HepG2 (cell line): ENCODE measurements around the gene ACAA2. TPM values are rescaled to one million over a fixed set of nuclear protein-coding genes. Genes with fewer than 3 reads are reported as not detected.
"Not testable (repeated sequence)": the region's sequence is repeated elsewhere in the genome, so short reads cannot be mapped to it uniquely, and the experiment has no call there.

Experiments
- ATAC-seq: fragments of 200-7000 bp; cut with Tn5 transposase; 3 replicates; pipeline ENCODE4 v1.9.1; 2020; ENCODE audit warnings: mild to moderate bottlenecking, moderate library complexity
- BruUV-seq: library from RNA; stranded (reverse); fragments of 400-500 nt; replicated peaks from 2 replicates; lab custom pipeline; 2021; lab: Mats Ljungman, UMichigan
- CTCF ChIA-PET: fragments of 300-600 bp; formaldehyde crosslinking; extraction: SDS; loops from one replicate; lab custom pipeline; 2021; ENCODE audit warnings: low total read pairs, inconsistent platforms, low intra/inter-chr PET ratio; lab: Yijun Ruan, JAX
- POLR2A ChIA-PET: fragments of 350-600 bp; sonication (Branson Sonifier 250); formaldehyde crosslinking; loops from one replicate; lab custom pipeline; 2020; ENCODE audit warnings: antibody characterized with exemption, inconsistent platforms; lab: Yijun Ruan, JAX
- DNase-seq: peaks from one replicate; pipeline ENCODE4 v3.0.0-alpha.2; 2015; ENCODE audit warnings: low spot score
- FAIRE-seq: peaks from 3 replicates; lab custom pipeline; 2011; peaks lifted over from hg19 to GRCh38; lab: Jason Lieb, UNC
- H2AFZ ChIP-seq: one replicate; pipeline ENCODE4 v1.6.1; 2011; ENCODE audit warnings: low read length, inconsistent platforms
- H3K27ac ChIP-seq: fragments of 300-600 bp; 3 replicates; pipeline ENCODE4 v1.8.0; 2011; ENCODE audit warnings: mixed run types, mild to moderate bottlenecking, mixed read lengths, low read length, inconsistent platforms; ENCODE audit not compliant: insufficient read depth; ENCODE audit errors: extremely low read length
- H3K27me3 ChIP-seq, 2 experiments: fragments of 200-600 bp in 1 of 2; 2 replicates in 1 of 2; 3 replicates in 1 of 2; pipeline versions ENCODE4 v1.6.0 to v1.8.0; 2011; ENCODE audit warnings: low read length in 2 of 2, mild to moderate bottlenecking in 2 of 2, moderate library complexity in 2 of 2, inconsistent platforms in 1 of 2; ENCODE audit not compliant: insufficient read depth in 2 of 2, control insufficient read depth in 1 of 2
- H3K36me3 ChIP-seq, 2 experiments: fragments of 200-600 bp in 1 of 2; replicated peaks in 1 of 2; 2 replicates in 1 of 2; 3 replicates in 1 of 2; pipeline versions ENCODE4 v1.5.1 to v1.8.0; 2011; ENCODE audit warnings: low read length in 2 of 2, inconsistent platforms in 1 of 2; ENCODE audit not compliant: insufficient read depth in 2 of 2, control insufficient read depth in 1 of 2
- H3K4me1 ChIP-seq: 2 replicates; pipeline ENCODE4 v1.5.1; 2012; ENCODE audit warnings: low read length, inconsistent platforms; ENCODE audit not compliant: insufficient read depth
- H3K4me2 ChIP-seq: 2 replicates; pipeline ENCODE4 v1.6.0; 2011; ENCODE audit warnings: low read depth, low read length, inconsistent platforms
- H3K4me3 ChIP-seq, 3 experiments: fragments of 200-600 bp in 1 of 3; sonication (generic), shearing (Covaris generic) in 1 of 3; replicated peaks in 1 of 3; 2 replicates each; pipeline ENCODE4 v1.5.1; 2011 to 2016; ENCODE audit warnings: low read length in 3 of 3, inconsistent platforms in 2 of 3, low read depth in 2 of 3, mild to moderate bottlenecking in 2 of 3, control low read depth in 1 of 3, mixed read lengths in 1 of 3; ENCODE audit not compliant: insufficient read depth in 1 of 3
- H3K79me2 ChIP-seq: one replicate; pipeline ENCODE4 v1.6.1; 2011; ENCODE audit warnings: low read length, inconsistent platforms; ENCODE audit not compliant: insufficient read depth
- H3K9ac ChIP-seq: 2 replicates; pipeline ENCODE4 v1.6.0; 2011; ENCODE audit warnings: mild to moderate bottlenecking, low read depth, low read length, inconsistent platforms; ENCODE audit not compliant: insufficient read depth
- H3K9me3 ChIP-seq: 2 replicates; pipeline ENCODE4 v1.5.1; 2012; ENCODE audit warnings: mild to moderate bottlenecking, low read length
- H4K20me1 ChIP-seq: 2 replicates; pipeline ENCODE4 v1.6.0; 2011; ENCODE audit warnings: inconsistent platforms, mild to moderate bottlenecking, low read length, moderate library complexity; ENCODE audit not compliant: insufficient read depth
- GTF2F1 ChIP-seq: fragments of 150-350 bp; IDR thresholded peaks from 2 replicates; pipeline ENCODE4 v1.6.1; 2014; ENCODE audit warnings: low read length
- NFE2 ChIP-seq: sonication (generic); formaldehyde crosslinking; IDR thresholded peaks from 2 replicates; pipeline ENCODE4 v1.4.0; 2020; ENCODE audit warnings: missing genetic modification reagents
- ZNF333 ChIP-seq: sonication (generic); formaldehyde crosslinking; IDR thresholded peaks from 2 replicates; pipeline ENCODE4 v1.4.0; 2020; ENCODE audit warnings: mild to moderate bottlenecking, missing genetic modification reagents, borderline replicate concordance
- WGBS: methylation state at CpG from one replicate; pipeline ENCODE4 v1.1.6; 2017; ENCODE audit warnings: low lambda C conversion rate; 5-methylcytosine and 5-hydroxymethylcytosine counted together
- in situ Hi-C: cut with HindIII; loops from 2 replicates; pipeline ENCODE4 v1.10.0; 2017; ENCODE audit warnings: low pct_unique_long_range_greater_than_20kb; ENCODE audit not compliant: extremely low pct_ligation_motif_present
- intact Hi-C: fragments of 100-400 bp; cut with micrococcal nuclease; formaldehyde crosslinking; loops from one replicate; pipeline ENCODE4 v1.10.0; 2022; ENCODE audit not compliant: unreplicated experiment
- polyA plus RNA-seq, 8 experiments: library from polyadenylated mRNA; depleted of rRNA in 3 of 8; stranded (reverse) in 7 of 8; unstranded in 1 of 8; fragments of >200 nt; fragmentation: Illumina TruSeq in 4 of 8; extraction: Trizol in 4 of 8; gene quantifications; 2 replicates each; pipeline versions ENCODE4 v1.2.1 to v1.2.3, GENCODE V29; 2011 to 2016; ENCODE audit warnings: low read depth in 4 of 8, missing spikeins in 1 of 8, mixed read lengths in 1 of 8; ENCODE audit not compliant: insufficient read depth in 1 of 8
- total RNA-seq, 5 experiments: library from RNA; depleted of rRNA; stranded (reverse); fragments of >200 nt; fragmentation: Illumina TruSeq; extraction: Trizol; gene quantifications; 2 replicates each; pipeline ENCODE4 v1.2.3, GENCODE V29; 2016; ENCODE audit warnings: low read depth in 1 of 5

The ACAA2 gene
- total and polyA plus RNA-seq, 2 of the 13 experiments (the other 11 are each of a cell fraction or from before 2014, with no cell fraction given), result 51.6 to 182 TPM

- in situ Hi-C loops, H3K4me1 ChIP-seq, H4K20me1 ChIP-seq, H2AFZ ChIP-seq, H3K4me3 ChIP-seq, H3K9ac ChIP-seq, H3K4me2 ChIP-seq, DNase-seq, H3K27me3 ChIP-seq, H3K9me3 ChIP-seq, H3K79me2 ChIP-seq, intact Hi-C loops, FAIRE-seq, BruUV-seq, CTCF ChIA-PET, H3K27ac ChIP-seq, ATAC-seq: not testable (repeated sequence)
- H3K36me3 ChIP-seq, result peaks cover 2 to 33% of the 10 kb centered on the region in 2 experiments; a peak in 3 of 5 replicates
- 95% methylated on average over 3 of the region's 3 CpGs for WGBS
- POLR2A ChIA-PET, result interaction anchor here (2.3 kb wide), 1 partner anchor 75 kb away, joined by 5 read pairs; no protein-coding TSS in a partner anchor
Observed at GRCh38 chr18:49783631-49784030, 29.7 kb downstream of the ACAA2 start.

GRCh38 chr18:49778826-49779465 is 34.4 kb downstream of the ACAA2 start:
- H3K36me3 ChIP-seq, result peaks cover 0 to 6% of the 10 kb centered on the region in 2 experiments; a peak in 2 of 5 replicates
- H3K9me3 ChIP-seq, result no peaks in the 10 kb centered on the region
- DNase-seq, result no peak
- ATAC-seq, result no peak
- BruUV-seq, result no TSS peak
- H2AFZ ChIP-seq, result no peak overlapping the region
- 94% methylated on average over 6 of the region's 8 CpGs for WGBS
- H3K4me3 ChIP-seq, result no peak overlapping the region
- FAIRE-seq, result no peak
- H3K79me2 ChIP-seq, result no peaks in the 10 kb centered on the region
- no peak overlapping the region for H3K4me2 ChIP-seq
- H3K4me1 ChIP-seq, result no peaks in the 10 kb centered on the region
- in situ Hi-C loops (no loop called here), intact Hi-C loops (no loop called here)
- CTCF ChIA-PET, result no interaction called here
- TF ChIP-seq NFE2 (CRISPR knock-in tag) (no peak), GTF2F1 (no peak), ZNF333 (CRISPR knock-in tag) (no peak)
- no peak overlapping the region for H3K9ac ChIP-seq
- no peak overlapping the region for H3K27ac ChIP-seq
- no peaks in the 10 kb centered on the region for H3K27me3 ChIP-seq
- H4K20me1 ChIP-seq, result no peaks in the 10 kb centered on the region
- POLR2A ChIA-PET, result no interaction called here
